Measurements from ENCODE around the gene FAN1.

Gene FAN1

DNA sequence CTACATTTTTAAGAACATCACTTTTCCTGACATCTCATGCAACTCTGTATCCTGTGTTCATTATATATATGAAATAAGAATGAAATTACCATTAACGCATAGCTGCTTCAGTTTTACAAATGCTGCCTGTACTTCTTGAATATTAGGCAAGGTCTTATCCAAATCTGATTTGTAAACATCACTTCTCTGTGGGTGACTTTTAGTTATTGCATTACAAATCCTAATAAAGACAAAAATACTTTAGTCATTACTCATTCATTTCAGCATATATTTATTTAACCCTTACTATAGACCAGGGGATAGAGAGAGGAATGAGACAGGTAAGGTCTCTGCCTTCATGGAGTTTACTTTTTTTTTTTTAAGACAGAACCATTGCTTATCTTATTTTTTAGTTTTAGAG, 51.0 kb downstream of the FAN1 start:
- no peak for TF ChIP-seq EZH2phosphoT487 (IDR thresholded peaks at IDR 0.05; ENCODE audit: borderline replicate concordance)
- TF ChIP-seq, protein P1, sequence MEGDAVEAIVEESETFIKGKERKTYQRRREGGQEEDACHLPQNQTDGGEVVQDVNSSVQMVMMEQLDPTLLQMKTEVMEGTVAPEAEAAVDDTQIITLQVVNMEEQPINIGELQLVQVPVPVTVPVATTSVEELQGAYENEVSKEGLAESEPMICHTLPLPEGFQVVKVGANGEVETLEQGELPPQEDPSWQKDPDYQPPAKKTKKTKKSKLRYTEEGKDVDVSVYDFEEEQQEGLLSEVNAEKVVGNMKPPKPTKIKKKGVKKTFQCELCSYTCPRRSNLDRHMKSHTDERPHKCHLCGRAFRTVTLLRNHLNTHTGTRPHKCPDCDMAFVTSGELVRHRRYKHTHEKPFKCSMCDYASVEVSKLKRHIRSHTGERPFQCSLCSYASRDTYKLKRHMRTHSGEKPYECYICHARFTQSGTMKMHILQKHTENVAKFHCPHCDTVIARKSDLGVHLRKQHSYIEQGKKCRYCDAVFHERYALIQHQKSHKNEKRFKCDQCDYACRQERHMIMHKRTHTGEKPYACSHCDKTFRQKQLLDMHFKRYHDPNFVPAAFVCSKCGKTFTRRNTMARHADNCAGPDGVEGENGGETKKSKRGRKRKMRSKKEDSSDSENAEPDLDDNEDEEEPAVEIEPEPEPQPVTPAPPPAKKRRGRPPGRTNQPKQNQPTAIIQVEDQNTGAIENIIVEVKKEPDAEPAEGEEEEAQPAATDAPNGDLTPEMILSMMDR (conservative IDR thresholded peaks at IDR 0.05; ENCODE audit: low read length): no peak
- peaks cover 98% of the 10 kb centered on the region for H3K36me3 ChIP-seq (ENCODE audit: insufficient read depth, low read length)
- H3K9me3 ChIP-seq (ENCODE audit: insufficient read depth, low read depth, low read length): peaks cover 5% of the 10 kb centered on the region; the same call in 1 of the 2 replicates
- no peak overlapping the region for H2AFZ ChIP-seq (ENCODE audit: low read length)
- no peaks in the 10 kb centered on the region; the same call in 1 of the 2 replicates for H3K79me2 ChIP-seq (ENCODE audit: insufficient read depth, low read length)
- H3F3A ChIP-seq (ENCODE audit: low read depth): no peaks in the 10 kb centered on the region
- H4K20me1 ChIP-seq (ENCODE audit: insufficient read depth, low read length, poor library complexity, severe bottlenecking): no peaks in the 10 kb centered on the region
- no peaks in the 10 kb centered on the region for H3K4me1 ChIP-seq (ENCODE audit: insufficient read depth, low read length, poor library complexity, severe bottlenecking)
- H3K27me3 ChIP-seq (ENCODE audit: insufficient read depth, low read length, poor library complexity, severe bottlenecking): no peaks in the 10 kb centered on the region
- no peak overlapping the region for H3K4me2 ChIP-seq (ENCODE audit: low read depth, low read length, poor library complexity, severe bottlenecking)
- no peak overlapping the region for H3K4me3 ChIP-seq (ENCODE audit: low read length, poor library complexity, severe bottlenecking)
- no peaks in the 10 kb centered on the region for H3K9me2 ChIP-seq (replicated peaks; ENCODE audit: low read depth, low read length)
- no peak overlapping the region for H3K9ac ChIP-seq (ENCODE audit: low read depth, low read length, poor library complexity, severe bottlenecking)

DNA sequence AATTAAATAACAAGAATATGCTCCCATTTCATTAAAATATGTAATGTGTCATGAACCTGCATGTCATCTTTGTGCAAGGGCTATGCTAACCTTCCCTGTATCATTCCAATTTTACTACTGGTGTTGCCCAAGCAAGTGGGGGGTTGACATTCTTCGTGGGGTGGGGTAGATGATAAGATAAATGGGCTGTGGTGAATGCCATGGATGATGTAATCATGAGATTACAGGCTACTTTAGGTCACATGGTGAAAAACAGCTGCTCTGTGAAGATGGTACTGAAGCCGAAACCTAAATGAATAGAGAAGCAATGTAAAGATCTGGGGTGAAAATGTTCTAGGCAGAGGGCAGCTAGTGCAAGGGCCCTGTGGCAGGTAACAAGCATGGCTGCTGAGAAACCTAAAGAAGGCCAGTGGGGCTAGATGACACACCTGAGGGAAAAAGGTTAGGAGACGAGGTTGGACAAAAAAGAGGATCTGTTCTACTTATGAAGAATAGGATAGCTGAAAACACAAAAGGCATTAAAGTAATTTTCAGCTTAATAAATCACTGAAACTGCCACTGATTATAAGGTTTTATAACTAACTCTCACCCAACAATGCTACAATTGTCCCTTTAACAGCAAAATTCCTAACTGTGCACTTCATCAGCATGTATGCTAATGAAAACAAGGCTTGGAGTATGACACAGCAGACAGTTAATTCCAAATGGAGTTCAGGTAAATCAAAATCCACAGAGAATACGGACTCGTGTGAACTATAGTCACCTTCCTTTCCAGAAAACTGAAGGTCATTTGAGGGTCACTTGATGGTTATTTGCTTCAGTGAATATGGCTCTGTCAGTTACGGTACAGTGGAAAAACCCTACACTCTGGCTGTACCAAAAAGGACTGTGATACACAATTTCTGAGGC, 52.8 kb downstream of the FAN1 start:
- Histone ChIP-seq H4K20me1 (ENCODE audit: insufficient read depth, low read length, poor library complexity, severe bottlenecking) (no peaks in the 10 kb centered on the region), H2AFZ (ENCODE audit: low read length) (no peak overlapping the region), H3K4me2 (ENCODE audit: low read depth, low read length, poor library complexity, severe bottlenecking) (no peak overlapping the region), H3K4me3 (ENCODE audit: low read length, poor library complexity, severe bottlenecking) (no peak overlapping the region), H3K36me3 (ENCODE audit: insufficient read depth, low read length) (peaks cover 93% of the 10 kb centered on the region), H3K9ac (ENCODE audit: low read depth, low read length, poor library complexity, severe bottlenecking) (no peak overlapping the region), H3K27me3 (ENCODE audit: insufficient read depth, low read length, poor library complexity, severe bottlenecking) (no peaks in the 10 kb centered on the region), H3K79me2 (ENCODE audit: insufficient read depth, low read length) (no peaks in the 10 kb centered on the region; the same call in 1 of the 2 replicates), H3K4me1 (ENCODE audit: insufficient read depth, low read length, poor library complexity, severe bottlenecking) (no peaks in the 10 kb centered on the region), H3K9me3 (ENCODE audit: insufficient read depth, low read depth, low read length) (no peaks in the 10 kb centered on the region), H3F3A (ENCODE audit: low read depth) (no peaks in the 10 kb centered on the region), H3K9me2 (replicated peaks; ENCODE audit: low read depth, low read length) (no peaks in the 10 kb centered on the region)
- TF ChIP-seq EZH2phosphoT487 (IDR thresholded peaks at IDR 0.05; ENCODE audit: borderline replicate concordance): no peak
- TF ChIP-seq, protein P1 (conservative IDR thresholded peaks at IDR 0.05; ENCODE audit: low read length): no peak

DNA sequence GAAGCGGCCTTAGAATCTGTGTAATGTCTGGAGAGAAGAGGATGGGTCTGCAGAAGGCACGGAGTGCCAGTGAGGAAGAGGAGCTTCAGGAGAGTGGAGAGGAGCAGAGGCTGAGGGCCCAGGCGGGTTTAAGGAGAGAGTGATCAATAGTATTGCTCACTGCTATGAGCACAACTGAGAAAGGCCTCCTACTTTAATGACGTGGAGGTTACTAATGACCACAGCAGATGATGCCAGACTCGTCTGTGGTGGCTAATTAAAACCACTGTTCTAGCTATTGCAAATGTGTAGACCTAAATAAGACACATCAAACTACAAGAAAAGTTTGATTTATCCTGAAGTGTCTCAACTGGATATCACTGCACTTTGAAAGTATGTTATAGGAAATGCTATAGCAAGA, 54.5 kb downstream of the FAN1 start:
- H3K36me3 ChIP-seq (ENCODE audit: insufficient read depth, low read length): peaks cover 76% of the 10 kb centered on the region
- no peaks in the 10 kb centered on the region for H3K27me3 ChIP-seq (ENCODE audit: insufficient read depth, low read length, poor library complexity, severe bottlenecking)
- H3K9me2 ChIP-seq (replicated peaks; ENCODE audit: low read depth, low read length): no peaks in the 10 kb centered on the region
- 0 out of 2 replicates have a peak, but pooled peaks cover 4% of the 10 kb centered on the region for H3F3A ChIP-seq (ENCODE audit: low read depth)
- no peak for TF ChIP-seq EZH2phosphoT487 (IDR thresholded peaks at IDR 0.05; ENCODE audit: borderline replicate concordance)
- TF ChIP-seq, protein P1 (conservative IDR thresholded peaks at IDR 0.05; ENCODE audit: low read length): no peak
- H3K79me2 ChIP-seq (ENCODE audit: insufficient read depth, low read length): no peaks in the 10 kb centered on the region; the same call in 1 of the 2 replicates
- no peaks in the 10 kb centered on the region for H3K9me3 ChIP-seq (ENCODE audit: insufficient read depth, low read depth, low read length)
- H3K9ac ChIP-seq (ENCODE audit: low read depth, low read length, poor library complexity, severe bottlenecking): no peak overlapping the region
- H3K4me3 ChIP-seq (ENCODE audit: low read length, poor library complexity, severe bottlenecking): no peak overlapping the region
- H3K4me1 ChIP-seq (ENCODE audit: insufficient read depth, low read length, poor library complexity, severe bottlenecking): peaks cover 16% of the 10 kb centered on the region
- no peak overlapping the region for H3K4me2 ChIP-seq (ENCODE audit: low read depth, low read length, poor library complexity, severe bottlenecking)
- H2AFZ ChIP-seq (ENCODE audit: low read length): no peak overlapping the region
- H4K20me1 ChIP-seq (ENCODE audit: insufficient read depth, low read length, poor library complexity, severe bottlenecking): no peaks in the 10 kb centered on the region

Measured in Loucy (cell line).